22Rv1 (cell line): Measurements from ENCODE around the gene COMT.

Source experiments
- ZFX ChIP-seq: fragments of 450-650 bp; IDR thresholded peaks from 2 replicates; pipeline ENCODE4 v1.6.1; 2017; ENCODE audit warnings: antibody characterized with exemption, borderline replicate concordance
- TF ChIP-seq, protein P1 (sequence below): fragments of 450-650 bp; IDR thresholded peaks from 2 replicates; pipeline ENCODE4 v1.5.1; 2017; ENCODE audit warnings: mild to moderate bottlenecking

DNA sequence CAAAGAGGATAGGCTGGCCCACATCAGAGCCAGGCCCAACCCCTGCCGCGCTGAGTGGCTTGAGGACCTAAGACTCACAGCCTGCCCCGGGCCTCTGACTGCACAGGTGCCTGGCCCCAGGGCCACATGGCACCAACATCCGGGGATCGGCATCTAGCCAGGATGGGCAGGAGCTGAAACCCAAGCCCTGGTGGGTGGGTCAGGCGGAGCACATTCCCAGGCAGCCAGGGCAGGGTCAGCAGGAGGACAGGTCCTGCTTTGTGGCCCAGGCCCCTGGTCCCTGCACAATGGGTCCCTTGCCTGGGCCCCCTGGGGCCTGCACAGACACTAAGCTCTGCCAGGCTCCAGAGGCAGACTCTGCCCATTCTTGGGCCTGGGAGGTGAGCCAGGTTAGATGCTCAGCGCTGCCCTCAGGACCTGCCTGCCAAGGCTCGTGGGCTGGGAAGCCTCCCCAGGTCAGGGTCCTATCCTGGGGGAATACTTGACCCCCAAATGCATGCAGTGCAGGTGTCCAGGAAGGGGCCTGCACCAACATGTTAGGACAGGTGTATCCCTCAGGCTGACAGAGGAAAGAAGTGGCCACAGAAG, 41.5 kb downstream of the COMT start:
- TF ChIP-seq, protein P1, sequence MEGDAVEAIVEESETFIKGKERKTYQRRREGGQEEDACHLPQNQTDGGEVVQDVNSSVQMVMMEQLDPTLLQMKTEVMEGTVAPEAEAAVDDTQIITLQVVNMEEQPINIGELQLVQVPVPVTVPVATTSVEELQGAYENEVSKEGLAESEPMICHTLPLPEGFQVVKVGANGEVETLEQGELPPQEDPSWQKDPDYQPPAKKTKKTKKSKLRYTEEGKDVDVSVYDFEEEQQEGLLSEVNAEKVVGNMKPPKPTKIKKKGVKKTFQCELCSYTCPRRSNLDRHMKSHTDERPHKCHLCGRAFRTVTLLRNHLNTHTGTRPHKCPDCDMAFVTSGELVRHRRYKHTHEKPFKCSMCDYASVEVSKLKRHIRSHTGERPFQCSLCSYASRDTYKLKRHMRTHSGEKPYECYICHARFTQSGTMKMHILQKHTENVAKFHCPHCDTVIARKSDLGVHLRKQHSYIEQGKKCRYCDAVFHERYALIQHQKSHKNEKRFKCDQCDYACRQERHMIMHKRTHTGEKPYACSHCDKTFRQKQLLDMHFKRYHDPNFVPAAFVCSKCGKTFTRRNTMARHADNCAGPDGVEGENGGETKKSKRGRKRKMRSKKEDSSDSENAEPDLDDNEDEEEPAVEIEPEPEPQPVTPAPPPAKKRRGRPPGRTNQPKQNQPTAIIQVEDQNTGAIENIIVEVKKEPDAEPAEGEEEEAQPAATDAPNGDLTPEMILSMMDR, result no peak
- TF ChIP-seq ZFX, result no peak
